SK-N-SH treated with all-trans-retinoic acid at 6 μM for 48 hours (cell line): ENCODE results near the gene FBXO8.

Experiments used
- ATAC-seq: fragments of 200-7000 bp; cut with Tn5 transposase; 3 replicates; pipeline ENCODE4 v1.9.1; 2020; ENCODE audit warnings: mild to moderate bottlenecking, moderate library complexity
- ARNTL ChIP-seq: fragments of 450-650 bp; formaldehyde crosslinking; IDR thresholded peaks from 2 replicates; pipeline ENCODE4 v1.5.0; 2020; ENCODE audit warnings: low read depth, mild to moderate bottlenecking, moderate library complexity, borderline replicate concordance
- CSDC2 ChIP-seq: fragments of 250-450 bp; sonication (Bioruptor Pico); IDR thresholded peaks from 2 replicates; pipeline ENCODE4 v1.5.0; 2020; ENCODE audit warnings: mild to moderate bottlenecking, moderate library complexity
- CSRNP3 ChIP-seq: fragments of 250-450 bp; sonication (Bioruptor Pico); IDR thresholded peaks from 2 replicates; pipeline ENCODE4 v1.5.1; 2021; ENCODE audit warnings: mild to moderate bottlenecking, moderate library complexity
- ESRRG ChIP-seq: fragments of 250-450 bp; sonication (Bioruptor Pico); IDR thresholded peaks from 2 replicates; pipeline ENCODE4 v1.6.1; 2021; ENCODE audit warnings: mild to moderate bottlenecking
- GLIS3 ChIP-seq: fragments of 250-450 bp; sonication (Bioruptor Pico); IDR thresholded peaks from 2 replicates; pipeline ENCODE4 v1.5.0; 2020; ENCODE audit warnings: mild to moderate bottlenecking, moderate library complexity
- ISL1 ChIP-seq: fragments of 250-450 bp; sonication (Bioruptor Pico); IDR thresholded peaks from 2 replicates; pipeline ENCODE4 v2.1.2; 2022; ENCODE audit warnings: mild to moderate bottlenecking, moderate library complexity
- OSR1 ChIP-seq: fragments of 250-450 bp; sonication (Bioruptor Pico); IDR thresholded peaks from 2 replicates; pipeline ENCODE4 v1.8.0; 2022; ENCODE audit warnings: moderate library complexity, mild to moderate bottlenecking, inconsistent platforms
- PATZ1 ChIP-seq: fragments of 250-450 bp; sonication (Bioruptor Pico); IDR thresholded peaks from 2 replicates; pipeline ENCODE4 v1.8.0; 2020; ENCODE audit warnings: mild to moderate bottlenecking, moderate library complexity, borderline replicate concordance
- PPARA ChIP-seq: fragments of 250-450 bp; sonication (Bioruptor Pico); IDR thresholded peaks from 2 replicates; pipeline ENCODE4 v1.5.0; 2020; ENCODE audit warnings: mild to moderate bottlenecking, borderline replicate concordance
- TCF4 ChIP-seq: fragments of 250-450 bp; sonication (Bioruptor Pico); IDR thresholded peaks from 2 replicates; pipeline ENCODE4 v1.8.0; 2021; ENCODE audit warnings: mild to moderate bottlenecking, moderate library complexity, borderline replicate concordance
- TOX ChIP-seq: fragments of 250-450 bp; sonication (Bioruptor Pico); IDR thresholded peaks from 2 replicates; pipeline ENCODE4 v1.8.0; 2021; ENCODE audit warnings: mild to moderate bottlenecking, moderate library complexity, borderline replicate concordance
- ZC3H10 ChIP-seq: fragments of 250-450 bp; sonication (Bioruptor Pico); IDR thresholded peaks from 2 replicates; pipeline ENCODE4 v1.5.1; 2021; ENCODE audit warnings: mild to moderate bottlenecking, moderate library complexity
- ZFP30 ChIP-seq: fragments of 450-650 bp; formaldehyde crosslinking; IDR thresholded peaks from 2 replicates; pipeline ENCODE4 v1.5.0; 2022; ENCODE audit warnings: mild to moderate bottlenecking, moderate library complexity
- ZNF70 ChIP-seq: fragments of 450-650 bp; formaldehyde crosslinking; IDR thresholded peaks from 2 replicates; pipeline ENCODE4 v1.5.0; 2020; ENCODE audit warnings: mild to moderate bottlenecking, moderate library complexity
- ZNF8 ChIP-seq: fragments of 450-650 bp; formaldehyde crosslinking; IDR thresholded peaks from 2 replicates; pipeline ENCODE4 v1.5.0; 2020; ENCODE audit warnings: mild to moderate bottlenecking, moderate library complexity
- TF ChIP-seq, protein P1 (sequence below): fragments of 250-450 bp; sonication (Bioruptor Pico); IDR thresholded peaks from 2 replicates; pipeline ENCODE4 v1.5.0; 2020; ENCODE audit warnings: mild to moderate bottlenecking, moderate library complexity
- TF ChIP-seq, protein P2 (sequence below): fragments of 250-450 bp; sonication (Bioruptor Pico); IDR thresholded peaks from 2 replicates; pipeline ENCODE4 v1.5.1; 2020; ENCODE audit warnings: low read depth, mild to moderate bottlenecking, moderate library complexity
- TF ChIP-seq, protein P3 (sequence below): fragments of 250-450 bp; sonication (Bioruptor Pico); IDR thresholded peaks from 2 replicates; pipeline ENCODE4 v1.8.0; 2021; ENCODE audit warnings: low read depth, mild to moderate bottlenecking, moderate library complexity, borderline replicate concordance

FBXO8 gene

GRCh38 chr4:174215961-174216680 lies 67.3 kb downstream of the FBXO8 start:
- TF ChIP-seq GLIS3 (CRISPR knock-in tag): no peak
- TF ChIP-seq ESRRG (CRISPR knock-in tag): 0 out of 2 replicates have a peak, but pooled peaks have one; percentile 36
- TF ChIP-seq ZC3H10 (CRISPR knock-in tag): no peak
- TF ChIP-seq ISL1 (CRISPR knock-in tag): peak; percentile 86
- no peak for TF ChIP-seq TOX (CRISPR knock-in tag)
- no peak for TF ChIP-seq PPARA (CRISPR knock-in tag)
- no peak for TF ChIP-seq ZFP30 (CRISPR knock-in tag)
- TF ChIP-seq ARNTL (CRISPR knock-in tag): no peak
- TF ChIP-seq ZNF70: no peak
- TF ChIP-seq CSRNP3 (CRISPR knock-in tag): peak; percentile 82
- peak; percentile 84; the same call in 1 of the 2 replicates for TF ChIP-seq TCF4
- no peak for TF ChIP-seq OSR1 (CRISPR knock-in tag)
- TF ChIP-seq ZNF8: 0 out of 2 replicates have a peak, but pooled peaks have one; percentile 24
- TF ChIP-seq, protein P1, sequence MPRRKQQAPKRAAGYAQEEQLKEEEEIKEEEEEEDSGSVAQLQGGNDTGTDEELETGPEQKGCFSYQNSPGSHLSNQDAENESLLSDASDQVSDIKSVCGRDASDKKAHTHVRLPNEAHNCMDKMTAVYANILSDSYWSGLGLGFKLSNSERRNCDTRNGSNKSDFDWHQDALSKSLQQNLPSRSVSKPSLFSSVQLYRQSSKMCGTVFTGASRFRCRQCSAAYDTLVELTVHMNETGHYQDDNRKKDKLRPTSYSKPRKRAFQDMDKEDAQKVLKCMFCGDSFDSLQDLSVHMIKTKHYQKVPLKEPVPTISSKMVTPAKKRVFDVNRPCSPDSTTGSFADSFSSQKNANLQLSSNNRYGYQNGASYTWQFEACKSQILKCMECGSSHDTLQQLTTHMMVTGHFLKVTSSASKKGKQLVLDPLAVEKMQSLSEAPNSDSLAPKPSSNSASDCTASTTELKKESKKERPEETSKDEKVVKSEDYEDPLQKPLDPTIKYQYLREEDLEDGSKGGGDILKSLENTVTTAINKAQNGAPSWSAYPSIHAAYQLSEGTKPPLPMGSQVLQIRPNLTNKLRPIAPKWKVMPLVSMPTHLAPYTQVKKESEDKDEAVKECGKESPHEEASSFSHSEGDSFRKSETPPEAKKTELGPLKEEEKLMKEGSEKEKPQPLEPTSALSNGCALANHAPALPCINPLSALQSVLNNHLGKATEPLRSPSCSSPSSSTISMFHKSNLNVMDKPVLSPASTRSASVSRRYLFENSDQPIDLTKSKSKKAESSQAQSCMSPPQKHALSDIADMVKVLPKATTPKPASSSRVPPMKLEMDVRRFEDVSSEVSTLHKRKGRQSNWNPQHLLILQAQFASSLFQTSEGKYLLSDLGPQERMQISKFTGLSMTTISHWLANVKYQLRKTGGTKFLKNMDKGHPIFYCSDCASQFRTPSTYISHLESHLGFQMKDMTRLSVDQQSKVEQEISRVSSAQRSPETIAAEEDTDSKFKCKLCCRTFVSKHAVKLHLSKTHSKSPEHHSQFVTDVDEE: peak; percentile 94
- TF ChIP-seq, protein P2, sequence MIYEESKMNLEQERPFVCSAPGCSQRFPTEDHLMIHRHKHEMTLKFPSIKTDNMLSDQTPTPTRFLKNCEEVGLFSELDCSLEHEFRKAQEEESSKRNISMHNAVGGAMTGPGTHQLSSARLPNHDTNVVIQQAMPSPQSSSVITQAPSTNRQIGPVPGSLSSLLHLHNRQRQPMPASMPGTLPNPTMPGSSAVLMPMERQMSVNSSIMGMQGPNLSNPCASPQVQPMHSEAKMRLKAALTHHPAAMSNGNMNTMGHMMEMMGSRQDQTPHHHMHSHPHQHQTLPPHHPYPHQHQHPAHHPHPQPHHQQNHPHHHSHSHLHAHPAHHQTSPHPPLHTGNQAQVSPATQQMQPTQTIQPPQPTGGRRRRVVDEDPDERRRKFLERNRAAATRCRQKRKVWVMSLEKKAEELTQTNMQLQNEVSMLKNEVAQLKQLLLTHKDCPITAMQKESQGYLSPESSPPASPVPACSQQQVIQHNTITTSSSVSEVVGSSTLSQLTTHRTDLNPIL (CRISPR knock-in tag): peak; percentile 70; the same call in 1 of the 2 replicates
- TF ChIP-seq, all 23 proteins: peak for 7
- ATAC-seq: peak; percentile 39

DNA sequence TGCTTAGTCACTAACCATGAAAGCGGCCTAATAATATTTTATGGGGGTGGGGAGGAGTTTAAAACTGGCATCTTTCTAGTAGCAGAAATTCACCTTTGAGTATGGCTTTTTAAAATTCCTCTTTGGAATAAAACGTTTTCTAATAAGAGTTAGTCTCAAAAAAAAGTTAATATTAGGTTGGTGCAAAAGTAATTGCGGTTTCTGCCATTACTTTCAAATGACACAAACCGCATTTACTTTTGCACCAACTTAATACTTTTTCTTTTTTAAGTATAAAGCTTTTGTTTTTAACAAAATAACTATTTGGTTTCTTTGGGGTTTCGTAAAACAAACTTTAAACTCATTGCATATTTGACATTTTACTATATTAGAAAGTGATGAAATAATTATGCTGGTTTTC lies 68.4 kb downstream of the FBXO8 start:
- ATAC-seq: no peak
- TF ChIP-seq PATZ1 (CRISPR knock-in tag): no peak
- no peak for TF ChIP-seq ZNF8
- TF ChIP-seq ZC3H10 (CRISPR knock-in tag): no peak
- no peak for TF ChIP-seq TOX (CRISPR knock-in tag)
- TF ChIP-seq OSR1 (CRISPR knock-in tag): no peak
- TF ChIP-seq, protein P2 (CRISPR knock-in tag): no peak
- TF ChIP-seq, protein P3, sequence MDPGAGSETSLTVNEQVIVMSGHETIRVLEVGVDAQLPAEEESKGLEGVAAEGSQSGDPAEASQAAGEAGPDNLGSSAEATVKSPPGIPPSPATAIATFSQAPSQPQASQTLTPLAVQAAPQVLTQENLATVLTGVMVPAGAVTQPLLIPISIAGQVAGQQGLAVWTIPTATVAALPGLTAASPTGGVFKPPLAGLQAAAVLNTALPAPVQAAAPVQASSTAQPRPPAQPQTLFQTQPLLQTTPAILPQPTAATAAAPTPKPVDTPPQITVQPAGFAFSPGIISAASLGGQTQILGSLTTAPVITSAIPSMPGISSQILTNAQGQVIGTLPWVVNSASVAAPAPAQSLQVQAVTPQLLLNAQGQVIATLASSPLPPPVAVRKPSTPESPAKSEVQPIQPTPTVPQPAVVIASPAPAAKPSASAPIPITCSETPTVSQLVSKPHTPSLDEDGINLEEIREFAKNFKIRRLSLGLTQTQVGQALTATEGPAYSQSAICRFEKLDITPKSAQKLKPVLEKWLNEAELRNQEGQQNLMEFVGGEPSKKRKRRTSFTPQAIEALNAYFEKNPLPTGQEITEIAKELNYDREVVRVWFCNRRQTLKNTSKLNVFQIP (CRISPR knock-in tag): no peak
- no peak for TF ChIP-seq CSDC2 (CRISPR knock-in tag)
- TF ChIP-seq ARNTL (CRISPR knock-in tag): no peak
- TF ChIP-seq ISL1 (CRISPR knock-in tag): no peak
- no peak for TF ChIP-seq ESRRG (CRISPR knock-in tag)
- TF ChIP-seq PPARA (CRISPR knock-in tag): no peak
- TF ChIP-seq, all 23 proteins: peak for 0
